HG03432 (cell line): ENCODE measurements around the gene KLHL3.
"Not testable (repeated sequence)": the region's sequence is repeated elsewhere in the genome, so short reads cannot be mapped to it uniquely, and the experiment has no call there.

Experiments used
- ATAC-seq: cut with Tn5 transposase; IDR thresholded peaks from one replicate; pipeline ENCODE4 v1.9.1; 2021; ENCODE audit warnings: mild to moderate bottlenecking, moderate library complexity; ENCODE audit not compliant: unreplicated experiment

The KLHL3 gene

DNA sequence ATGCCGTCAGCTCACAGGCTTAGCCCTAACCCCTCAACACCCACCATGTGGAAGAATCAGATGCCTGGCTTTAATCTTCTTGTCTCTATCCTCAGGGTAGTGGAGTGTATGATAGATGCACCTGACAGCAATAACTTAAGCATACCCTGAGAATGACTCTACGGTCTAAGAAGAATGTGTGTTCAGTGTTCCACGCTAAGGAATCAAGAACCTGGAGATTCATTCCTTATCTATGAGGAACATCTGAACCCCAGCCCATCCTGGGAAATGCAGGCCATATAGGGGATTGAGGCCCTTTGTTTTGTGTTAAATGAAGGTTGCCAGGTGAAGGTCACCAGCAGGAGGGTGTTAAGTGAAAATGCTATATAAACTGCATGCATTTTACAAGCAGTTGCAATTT, 63.0 kb downstream of the KLHL3 start:
- ATAC-seq: no peak

GRCh38 chr5:137672001-137672400, 63.9 kb downstream of the KLHL3 start:
- no peak for ATAC-seq

- ATAC-seq: no peak
Observed at GRCh38 chr5:137669811-137670210, 66.1 kb downstream of the KLHL3 start.

DNA sequence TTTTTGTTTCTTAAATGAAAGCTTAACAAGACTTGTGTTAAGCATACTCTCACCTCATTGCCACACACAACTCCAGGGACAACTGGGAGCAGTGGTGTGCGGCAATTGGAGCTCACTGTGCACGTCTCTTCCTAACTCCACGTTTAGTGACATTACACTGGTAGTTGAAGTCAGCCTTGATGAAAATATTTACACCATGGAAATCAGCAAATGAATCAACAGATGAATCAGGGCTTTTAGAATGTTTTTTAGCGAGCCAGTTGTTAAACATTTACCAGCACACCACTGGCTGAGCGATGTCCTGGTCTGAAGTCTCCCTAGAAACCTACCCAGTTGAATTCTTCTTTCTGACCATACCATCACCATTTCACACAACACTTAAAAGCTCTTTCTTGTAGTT, 67.3 kb downstream of the KLHL3 start:
- no peak for ATAC-seq

DNA sequence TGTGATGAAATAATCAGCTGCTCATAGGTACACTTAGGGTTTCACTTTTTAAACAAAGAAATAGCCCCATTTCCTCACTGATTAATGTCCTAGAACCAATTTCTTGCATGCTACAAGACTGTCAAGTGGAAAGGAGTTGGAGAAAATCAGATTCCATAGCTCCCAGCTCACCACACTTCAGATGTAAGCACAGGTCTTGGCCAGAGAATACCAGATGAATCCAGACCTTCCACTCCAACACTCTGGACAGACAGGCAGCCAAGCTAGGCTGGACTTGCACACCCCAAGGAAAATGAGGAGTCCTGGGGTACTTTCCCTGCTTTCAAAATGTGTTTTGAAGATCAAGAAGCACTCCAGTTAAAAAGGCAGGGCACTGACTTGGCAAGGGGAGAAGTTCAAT, 68.5 kb downstream of the KLHL3 start:
- ATAC-seq: no peak

DNA sequence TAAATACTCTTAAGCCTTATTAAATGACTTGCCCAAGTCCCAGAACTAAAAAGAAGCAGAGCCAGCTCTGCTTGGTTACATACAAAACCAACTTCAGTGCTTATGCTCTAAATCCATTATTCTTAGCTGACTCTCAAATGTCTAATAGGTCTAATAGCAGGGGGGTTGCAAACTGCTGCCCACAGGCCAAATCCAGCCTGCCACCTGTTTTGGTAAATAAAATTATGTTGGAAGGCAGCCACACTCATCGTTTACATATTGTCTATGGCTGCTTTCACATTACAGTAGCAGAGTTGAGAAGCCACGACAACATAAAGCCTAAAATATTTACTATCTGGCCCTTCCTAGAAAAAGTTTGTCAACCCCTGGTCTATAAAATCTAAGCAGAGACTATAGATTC, 69.0 kb downstream of the KLHL3 start:
- ATAC-seq: no peak

GRCh38 chr5:137666461-137666850, 69.4 kb downstream of the KLHL3 start:
- ATAC-seq: peak; percentile 41

- ATAC-seq: peak; percentile 100
Observed at GRCh38 chr5:137665678-137666460, 70.0 kb downstream of the KLHL3 start.

GRCh38 chr5:137660349-137660817, 75.5 kb downstream of the KLHL3 start:
- ATAC-seq: peak; percentile 88

GRCh38 chr5:137659209-137659608, 76.7 kb downstream of the KLHL3 start:
- no peak for ATAC-seq

DNA sequence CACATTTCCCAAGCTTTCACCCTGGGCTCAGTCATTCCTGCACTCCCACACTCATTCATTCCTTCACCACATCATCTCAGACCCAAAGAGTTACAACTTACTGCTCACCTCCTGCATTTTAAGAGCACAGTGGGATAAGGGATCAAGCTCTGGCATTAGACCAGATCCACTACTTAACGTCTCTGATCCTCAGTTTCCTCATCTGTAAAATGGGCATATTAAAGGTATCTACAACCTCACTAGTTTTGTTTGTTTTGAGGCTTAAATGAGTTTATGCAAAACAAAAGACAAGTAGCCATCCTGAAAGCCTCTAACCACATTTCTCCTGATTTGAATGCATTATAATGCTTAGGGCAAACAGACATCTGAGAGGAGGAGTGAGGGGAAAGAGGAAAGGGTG, 77.6 kb downstream of the KLHL3 start:
- no peak for ATAC-seq

DNA sequence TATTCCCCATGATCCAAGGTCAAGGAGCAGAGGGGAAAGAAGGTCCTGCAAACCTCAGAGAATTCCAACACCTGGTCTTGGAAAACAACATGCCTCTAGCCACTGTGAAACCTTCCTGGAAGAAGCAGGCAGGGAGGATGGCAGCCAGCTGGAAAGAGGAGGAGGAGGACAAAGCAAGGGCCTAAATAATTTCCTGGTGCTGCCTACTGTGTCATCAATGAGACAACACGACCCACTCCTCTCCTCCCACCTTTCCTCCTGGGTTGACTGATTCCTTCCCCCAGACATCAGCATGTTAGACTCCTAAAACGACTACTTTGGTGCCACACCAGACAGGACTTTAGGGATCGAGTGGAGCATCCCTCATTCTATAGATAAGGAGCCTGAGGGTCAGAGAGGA, 78.8 kb downstream of the KLHL3 start:
- no peak for ATAC-seq

GRCh38 chr5:137656558-137656957, 79.3 kb downstream of the KLHL3 start:
- ATAC-seq: no peak

GRCh38 chr5:137651022-137651421, 84.9 kb downstream of the KLHL3 start:
- ATAC-seq: no peak

DNA sequence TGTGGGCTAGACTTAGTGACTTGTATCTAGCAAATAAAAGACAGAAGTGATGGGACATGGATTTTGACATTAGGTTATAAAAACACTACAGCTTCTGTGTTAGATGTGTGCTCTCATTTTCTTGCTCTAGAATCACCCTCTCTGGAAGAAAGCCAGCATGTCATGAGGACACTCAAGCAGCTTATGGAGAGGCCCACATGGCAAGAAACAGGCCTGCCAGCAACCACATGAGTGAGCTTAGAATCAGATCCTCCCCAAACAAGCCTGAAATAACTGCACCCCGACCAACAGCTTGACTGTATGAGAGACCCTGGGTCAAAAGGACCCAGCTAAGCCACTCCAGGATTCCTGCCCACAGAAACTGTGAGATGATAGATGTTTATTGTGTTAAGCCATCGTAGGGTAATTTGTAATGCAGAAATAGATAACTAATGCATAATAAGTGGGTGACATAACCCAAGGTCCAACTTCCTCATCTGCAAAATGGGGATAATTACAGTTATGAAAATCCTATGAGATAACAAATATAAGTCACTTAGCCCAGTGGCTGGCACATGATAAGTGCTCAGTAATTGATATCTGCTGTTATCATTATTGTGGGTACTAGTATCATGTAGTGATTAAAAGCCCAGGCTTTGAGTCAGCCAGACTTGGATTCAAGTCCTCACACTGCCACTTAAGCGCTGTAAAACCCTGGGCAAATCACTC, 86.5 kb downstream of the KLHL3 start:
- no peak for ATAC-seq

GRCh38 chr5:137648361-137648760, 87.5 kb downstream of the KLHL3 start:
- no peak for ATAC-seq

DNA sequence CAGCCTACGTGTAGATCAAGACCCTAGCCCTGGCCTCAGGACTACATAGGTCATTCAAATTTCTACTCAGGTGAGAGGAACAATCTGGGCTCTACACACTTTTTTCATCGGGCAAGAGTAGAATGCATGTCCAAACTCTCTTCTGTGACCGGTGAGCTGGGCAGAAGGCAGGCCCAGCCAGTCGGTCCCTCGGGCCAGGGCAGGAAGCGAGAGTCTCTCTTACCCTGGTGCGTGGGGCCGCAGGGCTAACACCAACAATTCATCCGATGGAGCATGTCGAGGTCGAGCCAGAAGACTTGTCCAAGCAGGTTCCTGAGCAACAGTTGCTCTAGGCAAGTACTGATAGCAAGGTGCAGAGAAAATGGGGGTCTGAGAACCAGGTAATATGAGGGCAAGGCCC, 88.5 kb downstream of the KLHL3 start:
- ATAC-seq: no peak

GRCh38 chr5:137646761-137647160, 89.1 kb downstream of the KLHL3 start:
- no peak for ATAC-seq

DNA sequence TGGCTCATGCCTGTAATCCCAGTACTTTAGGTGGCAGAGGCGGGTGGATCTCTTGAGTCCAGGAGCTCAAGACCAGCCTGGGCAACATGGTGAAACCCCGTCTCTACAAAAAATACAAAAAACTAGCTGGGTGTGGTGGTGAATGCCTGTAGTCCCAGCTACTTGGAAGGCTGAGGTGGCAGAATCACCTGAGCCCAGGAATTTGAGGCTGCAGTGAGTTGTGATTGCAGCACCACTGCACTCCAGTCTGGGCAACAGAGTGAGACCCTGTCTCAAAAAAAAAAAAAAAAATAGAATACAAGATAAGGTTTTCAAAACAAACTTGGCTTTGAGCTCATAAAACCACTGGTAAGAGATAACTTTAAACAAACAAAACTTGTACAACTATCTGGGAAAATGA, 92.8 kb downstream of the KLHL3 start:
- ATAC-seq: not testable (repeated sequence)

GRCh38 chr5:137642091-137642490, 93.8 kb downstream of the KLHL3 start:
- no peak for ATAC-seq

GRCh38 chr5:137641148-137641547, 94.7 kb downstream of the KLHL3 start:
- ATAC-seq: no peak

DNA sequence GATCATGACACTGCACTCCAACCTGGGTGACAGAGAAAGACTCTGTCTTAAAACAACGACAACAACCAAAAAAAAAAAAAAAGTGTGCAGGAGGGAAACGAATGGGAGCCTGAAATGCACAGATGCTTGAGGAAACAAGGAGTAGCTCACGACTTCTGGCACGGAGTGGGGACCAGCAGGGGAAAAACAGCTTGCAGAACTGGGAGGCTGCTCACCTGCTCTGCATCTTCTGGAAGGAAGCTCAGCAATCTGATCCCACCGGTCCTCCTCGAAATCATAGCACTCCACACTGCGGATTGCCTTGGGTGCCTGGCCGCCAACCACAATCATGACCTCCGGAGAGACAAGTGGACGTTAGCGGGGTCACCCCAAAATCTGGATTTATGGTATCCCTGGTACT, 96.2 kb downstream of the KLHL3 start:
- no peak for ATAC-seq
